ENCODE results near the gene ATP6AP1.

- TF ChIP-seq ZNF589 (CRISPR knock-in tag; conservative IDR thresholded peaks at IDR 0.05) (no peak), RAD21 (CRISPR knock-in tag; IDR thresholded peaks at IDR 0.05) (no peak)
Observed at GRCh38 chrX:154464806-154465365, 36.4 kb downstream of the ATP6AP1 start.
